Keratinocyte (primary cell): ENCODE results near the gene LIN28B. TPM values are rescaled to one million over a fixed set of nuclear protein-coding genes. Genes with fewer than 3 reads are reported as not detected.

Experiments used
- DNase-seq: peaks from one replicate; pipeline ENCODE4 v3.0.0-alpha.2; 2011; ENCODE audit warnings: low read depth, missing footprints, low spot score
- FAIRE-seq: peaks from 2 replicates; lab custom pipeline; 2011; peaks lifted over from hg19 to GRCh38; lab: Jason Lieb, UNC
- H2AFZ ChIP-seq: 2 replicates; pipeline ENCODE4 v1.6.0; 2012; ENCODE audit warnings: low read length, control low read depth, inconsistent platforms; ENCODE audit not compliant: control insufficient read depth
- H3K27ac ChIP-seq: 2 replicates; pipeline ENCODE4 v1.5.1; 2011; ENCODE audit warnings: low read length; ENCODE audit not compliant: control insufficient read depth, insufficient read depth
- H3K27me3 ChIP-seq: 3 replicates; pipeline ENCODE4 v1.6.0; 2011; ENCODE audit warnings: low read length; ENCODE audit not compliant: control insufficient read depth, insufficient read depth; ENCODE audit errors: extremely low read depth
- H3K36me3 ChIP-seq, 2 experiments: 2 replicates in 1 of 2; 3 replicates in 1 of 2; pipeline ENCODE4 v1.5.1; 2011; ENCODE audit warnings: low read length in 2 of 2, mild to moderate bottlenecking in 1 of 2; ENCODE audit not compliant: control insufficient read depth in 2 of 2, insufficient read depth in 2 of 2; ENCODE audit errors: extremely low read depth in 1 of 2
- H3K4me1 ChIP-seq: 3 replicates; pipeline ENCODE4 v1.5.1; 2011; ENCODE audit warnings: low read length; ENCODE audit not compliant: control insufficient read depth, insufficient read depth; ENCODE audit errors: extremely low read depth
- H3K4me2 ChIP-seq: 3 replicates; pipeline ENCODE4 v1.6.0; 2011; ENCODE audit warnings: low read depth, low read length; ENCODE audit not compliant: control insufficient read depth, insufficient read depth; ENCODE audit errors: extremely low read depth
- H3K4me3 ChIP-seq, 3 experiments: fragments of 200-600 bp in 1 of 3; sonication (generic) in 1 of 3; 2 replicates in 2 of 3; 3 replicates in 1 of 3; pipeline ENCODE4 v1.5.1; 2011 to 2016; ENCODE audit warnings: low read length in 3 of 3, mild to moderate bottlenecking in 3 of 3, control low read depth in 2 of 3, inconsistent platforms in 1 of 3, low read depth in 1 of 3, mixed read lengths in 1 of 3, mixed run types in 1 of 3, moderate library complexity in 1 of 3; ENCODE audit not compliant: control insufficient read depth in 2 of 3, insufficient read depth in 2 of 3; ENCODE audit errors: extremely low read depth in 1 of 3
- H3K79me2 ChIP-seq: 2 replicates; pipeline ENCODE4 v1.6.0; 2012; ENCODE audit warnings: low read length; ENCODE audit not compliant: control insufficient read depth, insufficient read depth
- H3K9ac ChIP-seq: 3 replicates; pipeline ENCODE4 v1.6.0; 2011; ENCODE audit warnings: low read length; ENCODE audit not compliant: control insufficient read depth, insufficient read depth; ENCODE audit errors: extremely low read depth
- H3K9me1 ChIP-seq: 3 replicates; pipeline ENCODE4 v1.6.0; 2011; ENCODE audit warnings: low read length; ENCODE audit not compliant: control insufficient read depth, insufficient read depth; ENCODE audit errors: extremely low read depth
- H3K9me3 ChIP-seq: 2 replicates; pipeline ENCODE4 v1.5.1; 2012; ENCODE audit warnings: low read depth, low read length; ENCODE audit not compliant: control insufficient read depth
- H4K20me1 ChIP-seq: 3 replicates; pipeline ENCODE4 v1.6.0; 2011; ENCODE audit warnings: low read length; ENCODE audit not compliant: control insufficient read depth, insufficient read depth; ENCODE audit errors: extremely low read depth
- EZH2 ChIP-seq: IDR thresholded peaks from one replicate; pipeline ENCODE4 v1.6.1; 2012; ENCODE audit warnings: inconsistent platforms, mild to moderate bottlenecking, low read length, moderate library complexity
- dilution Hi-C: fragments of 300-500 bp; cut with MboI; formaldehyde crosslinking; loops from one replicate; pipeline ENCODE4 v1.7.0; 2020; ENCODE audit warnings: low sequenced_read_pairs; ENCODE audit not compliant: extremely low pct_ligation_motif_present
- polyA plus RNA-seq, 5 experiments: library from polyadenylated mRNA; depleted of rRNA in 3 of 5; stranded (reverse) in 3 of 5; stranded (forward) in 1 of 5; unstranded in 1 of 5; fragments of >200 nt; gene quantifications; 1 replicate in 1 of 5; 2 replicates in 3 of 5; 3 replicates in 1 of 5; pipeline versions ENCODE4 v1.2.1 to v1.2.3, GENCODE V29; 2011 to 2012; ENCODE audit warnings: missing spikeins in 2 of 5, low read depth in 1 of 5, low replicate concordance in 1 of 5
- TF ChIP-seq, protein P1 (sequence below), 3 experiments: IDR thresholded peaks in 1 of 3; conservative IDR thresholded peaks in 1 of 3; optimal IDR thresholded peaks in 1 of 3; 2 replicates in 2 of 3; 3 replicates in 1 of 3; pipeline versions ENCODE3 to v1.5.1; 2011; ENCODE audit warnings: low read length in 3 of 3, mild to moderate bottlenecking in 3 of 3, moderate library complexity in 2 of 3, control low read depth in 1 of 3, inconsistent platforms in 1 of 3; ENCODE audit not compliant: insufficient read depth in 2 of 3; ENCODE audit errors: extremely low read depth in 1 of 3

Gene LIN28B
- polyA plus RNA-seq, 1 donor (not counting 4 experiments of a cell fraction or from before 2014, with no cell fraction given): not detected

DNA sequence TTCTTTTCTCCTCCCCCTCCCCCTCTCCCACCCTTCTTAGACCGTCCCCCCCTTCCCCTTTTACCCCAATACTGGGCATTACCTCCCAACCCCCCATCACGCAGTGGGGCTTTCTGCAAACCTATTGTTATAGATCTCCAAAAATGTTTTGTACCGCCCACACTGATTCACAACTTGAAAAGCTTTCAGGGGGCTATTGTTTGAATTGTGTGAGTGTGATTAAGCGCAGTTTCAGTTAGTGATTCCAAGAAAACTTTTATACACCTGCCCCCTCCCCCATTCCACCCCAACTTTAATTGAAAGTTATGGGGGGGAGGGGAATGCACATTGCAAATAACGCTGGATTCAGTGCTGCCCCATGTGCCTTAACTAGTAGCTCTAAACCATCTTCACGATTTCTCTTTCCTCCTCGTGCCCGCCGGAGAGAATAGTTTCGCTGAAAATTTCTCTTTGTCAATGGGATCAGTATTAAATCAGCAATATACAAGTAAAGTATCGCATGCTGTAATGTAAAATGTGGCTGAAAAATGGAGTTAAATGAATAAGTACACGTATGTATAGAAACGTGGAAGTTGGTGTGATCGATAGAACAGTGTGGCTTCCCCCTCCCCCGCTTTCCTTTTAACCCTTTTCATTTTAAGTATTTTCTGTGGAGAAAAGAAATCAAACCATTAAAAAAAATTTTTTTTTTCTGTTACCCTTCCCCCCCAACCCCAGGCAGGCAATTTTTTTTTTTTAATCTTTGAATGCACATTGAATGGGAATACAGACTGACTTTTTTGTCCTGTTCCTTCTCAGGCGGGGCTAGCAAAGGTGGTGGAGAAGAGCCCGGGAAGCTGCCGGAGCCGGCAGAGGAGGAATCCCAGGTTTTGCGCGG lies 632 bp downstream of the LIN28B start:
- Histone ChIP-seq H3K36me3 (no peaks in the 10 kb centered on the region), H2AFZ (no peak overlapping the region), H3K9me1 (no peaks in the 10 kb centered on the region), H3K27ac (no peak overlapping the region), H3K9me3 (no peaks in the 10 kb centered on the region), H3K79me2 (no peaks in the 10 kb centered on the region), H3K9ac (no peak overlapping the region), H3K4me3 (no peak overlapping the region), H4K20me1 (no peaks in the 10 kb centered on the region), H3K4me1 (no peaks in the 10 kb centered on the region), H3K27me3 (peaks cover 51% of the 10 kb centered on the region), H3K4me2 (no peak overlapping the region)
- TF ChIP-seq EZH2: no peak
- TF ChIP-seq, protein P1, sequence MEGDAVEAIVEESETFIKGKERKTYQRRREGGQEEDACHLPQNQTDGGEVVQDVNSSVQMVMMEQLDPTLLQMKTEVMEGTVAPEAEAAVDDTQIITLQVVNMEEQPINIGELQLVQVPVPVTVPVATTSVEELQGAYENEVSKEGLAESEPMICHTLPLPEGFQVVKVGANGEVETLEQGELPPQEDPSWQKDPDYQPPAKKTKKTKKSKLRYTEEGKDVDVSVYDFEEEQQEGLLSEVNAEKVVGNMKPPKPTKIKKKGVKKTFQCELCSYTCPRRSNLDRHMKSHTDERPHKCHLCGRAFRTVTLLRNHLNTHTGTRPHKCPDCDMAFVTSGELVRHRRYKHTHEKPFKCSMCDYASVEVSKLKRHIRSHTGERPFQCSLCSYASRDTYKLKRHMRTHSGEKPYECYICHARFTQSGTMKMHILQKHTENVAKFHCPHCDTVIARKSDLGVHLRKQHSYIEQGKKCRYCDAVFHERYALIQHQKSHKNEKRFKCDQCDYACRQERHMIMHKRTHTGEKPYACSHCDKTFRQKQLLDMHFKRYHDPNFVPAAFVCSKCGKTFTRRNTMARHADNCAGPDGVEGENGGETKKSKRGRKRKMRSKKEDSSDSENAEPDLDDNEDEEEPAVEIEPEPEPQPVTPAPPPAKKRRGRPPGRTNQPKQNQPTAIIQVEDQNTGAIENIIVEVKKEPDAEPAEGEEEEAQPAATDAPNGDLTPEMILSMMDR (optimal IDR thresholded peaks at IDR 0.05 in 1 of 3, IDR thresholded peaks at IDR 0.05 in 1 of 3, conservative IDR thresholded peaks at IDR 0.05 in 1 of 3; ENCODE audit: extremely low read depth in 1 of 3, insufficient read depth in 2 of 3, low read length in 3 of 3): no peak
- no peak for FAIRE-seq
- DNase-seq: no peak
- dilution Hi-C loops: no loop called here

DNA sequence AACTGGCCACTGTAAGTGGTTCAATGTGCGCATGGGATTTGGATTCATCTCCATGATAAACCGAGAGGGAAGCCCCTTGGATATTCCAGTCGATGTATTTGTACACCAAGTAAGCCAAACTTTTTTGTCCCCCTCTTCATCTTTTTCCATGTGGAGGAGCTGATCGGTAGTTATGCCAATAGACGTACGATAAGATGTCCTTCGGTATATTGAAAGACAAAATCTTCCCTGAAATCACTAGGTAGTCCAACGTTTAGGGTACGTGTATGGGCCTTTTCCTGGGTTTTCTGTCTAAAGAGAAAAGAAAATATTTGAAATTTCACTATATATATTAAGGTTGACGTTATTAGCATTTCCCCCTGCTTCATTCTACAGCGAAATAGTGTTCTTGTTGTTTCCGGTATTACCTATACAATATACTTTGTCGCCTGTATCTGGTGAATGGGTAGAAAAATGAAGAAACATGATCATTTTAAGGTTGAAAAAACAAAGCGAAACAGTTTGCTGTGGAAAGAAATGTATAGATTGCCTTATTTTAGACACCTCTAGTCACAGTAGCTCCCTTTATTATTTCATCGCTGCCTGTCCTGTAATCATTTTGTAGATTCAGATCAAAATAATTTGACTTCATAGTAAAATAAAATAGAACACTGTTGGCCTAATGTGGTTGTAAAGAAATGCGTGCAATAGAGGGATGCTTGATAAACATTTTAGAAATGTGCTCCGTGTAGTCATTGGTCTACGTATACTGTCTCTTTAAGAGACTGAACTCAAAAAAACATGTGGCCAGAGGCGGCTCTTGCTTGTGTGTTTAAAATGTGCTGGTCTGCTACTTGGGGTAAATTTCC lies 1.5 kb downstream of the LIN28B start:
- no peak for FAIRE-seq
- no peaks in the 10 kb centered on the region for H3K9me1 ChIP-seq
- no peak overlapping the region for H3K9ac ChIP-seq
- no peaks in the 10 kb centered on the region for H4K20me1 ChIP-seq
- H3K79me2 ChIP-seq: no peaks in the 10 kb centered on the region
- H3K36me3 ChIP-seq: no peaks in the 10 kb centered on the region
- H3K4me3 ChIP-seq: no peak overlapping the region
- H3K4me2 ChIP-seq: no peak overlapping the region
- H3K27me3 ChIP-seq: peaks cover 43% of the 10 kb centered on the region
- TF ChIP-seq, protein P1 (optimal IDR thresholded peaks at IDR 0.05 in 1 of 3, IDR thresholded peaks at IDR 0.05 in 1 of 3, conservative IDR thresholded peaks at IDR 0.05 in 1 of 3; ENCODE audit: extremely low read depth in 1 of 3, insufficient read depth in 2 of 3, low read length in 3 of 3): no peak
- no peak for TF ChIP-seq EZH2
- DNase-seq: no peak
- no peaks in the 10 kb centered on the region for H3K9me3 ChIP-seq
- dilution Hi-C loops: no loop called here
- H3K27ac ChIP-seq: no peak overlapping the region
- no peaks in the 10 kb centered on the region for H3K4me1 ChIP-seq
- no peak overlapping the region for H2AFZ ChIP-seq
